SK-N-SH (cell line): ENCODE data around the gene TXNRD2. TPM values are rescaled to one million over a fixed set of nuclear protein-coding genes. Genes with fewer than 3 reads are reported as not detected.
A peak's percentile ranks its signal among the peaks of the same experiment; 100 is the strongest.

ENCODE experiments used
- CTCF ChIA-PET: fragments of 300-600, 350-600 bp; formaldehyde crosslinking; extraction: SDS; loops from one replicate; lab custom pipeline; 2021; lab: Yijun Ruan, JAX
- POLR2A ChIA-PET: fragments of 350-600 bp; sonication (Branson Sonifier 250); formaldehyde crosslinking; extraction: SDS; loops from one replicate; lab custom pipeline; 2020; ENCODE audit warnings: antibody characterized with exemption, inconsistent platforms; lab: Yijun Ruan, JAX
- DNase-seq: peaks from one replicate; pipeline ENCODE4 v3.0.0; 2012
- H2AFZ ChIP-seq: fragments of 200-600 bp; sonication (generic); 2 replicates; pipeline ENCODE4 v1.8.1; 2016; ENCODE audit warnings: antibody characterized with exemption, mild to moderate bottlenecking, low read depth
- H3F3A ChIP-seq: fragments of 200-600 bp; sonication (generic); replicated peaks from 2 replicates; pipeline ENCODE3; 2016; ENCODE audit warnings: antibody characterized with exemption, mild to moderate bottlenecking; ENCODE audit not compliant: insufficient read depth
- H3K27ac ChIP-seq, 2 experiments: fragments of 200-500 bp in 1 of 2; fragments of 200-600 bp in 1 of 2; sonication (Bioruptor generic) in 1 of 2; sonication (generic), shearing (Covaris generic) in 1 of 2; 2 replicates each; pipeline versions ENCODE4 v1.5.1 to v1.6.1; 2014 to 2016; ENCODE audit warnings: low read depth in 2 of 2, inconsistent platforms in 1 of 2, low read length in 1 of 2, mild to moderate bottlenecking in 1 of 2, mixed read lengths in 1 of 2
- H3K27me3 ChIP-seq: fragments of 200-600 bp; sonication (generic), shearing (Covaris generic); 2 replicates; pipeline ENCODE4 v1.6.1; 2016; ENCODE audit warnings: mixed run types; ENCODE audit not compliant: insufficient read depth
- H3K36me3 ChIP-seq, 2 experiments: fragments of 200-500 bp in 1 of 2; fragments of 200-600 bp in 1 of 2; sonication (Bioruptor generic) in 1 of 2; sonication (generic) in 1 of 2; replicated peaks in 1 of 2; 2 replicates each; pipeline versions ENCODE3 to v1.5.1; 2014 to 2016; ENCODE audit warnings: low read length in 1 of 2, mild to moderate bottlenecking in 1 of 2; ENCODE audit not compliant: insufficient read depth in 2 of 2, control insufficient read depth in 1 of 2
- H3K4me1 ChIP-seq, 2 experiments: fragments of 200-500 bp in 1 of 2; fragments of 200-600 bp in 1 of 2; sonication (Bioruptor generic) in 1 of 2; sonication (generic), shearing (Covaris generic) in 1 of 2; 2 replicates each; pipeline versions ENCODE4 v1.5.1 to v1.6.1; 2014 to 2016; ENCODE audit warnings: low read depth in 1 of 2, low read length in 1 of 2, mixed run types in 1 of 2; ENCODE audit not compliant: insufficient read depth in 2 of 2, control insufficient read depth in 1 of 2
- H3K4me2 ChIP-seq: fragments of 200-600 bp; sonication (generic), shearing (Covaris generic); 2 replicates; pipeline ENCODE4 v1.6.1; 2017; ENCODE audit warnings: mixed run types
- H3K4me3 ChIP-seq, 2 experiments: fragments of 200-500 bp in 1 of 2; fragments of 200-600 bp in 1 of 2; sonication (Bioruptor generic) in 1 of 2; sonication (generic), shearing (Covaris generic) in 1 of 2; 2 replicates each; pipeline versions ENCODE4 v1.5.1 to v1.8.1; 2014 to 2016; ENCODE audit warnings: low read depth in 2 of 2, inconsistent platforms in 1 of 2, low read length in 1 of 2, mild to moderate bottlenecking in 1 of 2, mixed read lengths in 1 of 2, moderate library complexity in 1 of 2
- H3K79me2 ChIP-seq: fragments of 200-600 bp; sonication (generic); 2 replicates; pipeline ENCODE4 v1.8.1; 2017; ENCODE audit warnings: mild to moderate bottlenecking; ENCODE audit not compliant: insufficient read depth
- H3K9ac ChIP-seq: fragments of 200-600 bp; sonication (generic); 2 replicates; pipeline ENCODE4 v1.6.1; 2017; ENCODE audit warnings: mixed run types
- H3K9me2 ChIP-seq: fragments of 200-600 bp; sonication (generic); 2 replicates; pipeline ENCODE4 v1.6.1; 2017; ENCODE audit warnings: mixed run types
- H3K9me3 ChIP-seq: fragments of 200-600 bp; sonication (generic); 2 replicates; pipeline ENCODE4 v1.6.1; 2017; ENCODE audit warnings: mixed run types, mild to moderate bottlenecking, moderate library complexity
- H4K20me1 ChIP-seq: fragments of 200-600 bp; sonication (generic); 2 replicates; pipeline ENCODE4 v1.6.1; 2017; ENCODE audit warnings: mild to moderate bottlenecking, mixed run types; ENCODE audit not compliant: insufficient read depth
- CHD2 ChIP-seq: fragments of 150-350 bp; IDR thresholded peaks from 2 replicates; pipeline ENCODE4 v1.6.1; 2018; ENCODE audit warnings: low read length; ENCODE audit not compliant: partially characterized antibody
- CTCF ChIP-seq: fragments of 200-600 bp; sonication (generic); IDR thresholded peaks from 2 replicates; pipeline ENCODE4 v1.6.1; 2017; ENCODE audit warnings: antibody characterized with exemption, mild to moderate bottlenecking, moderate library complexity
- ELF1 ChIP-seq: IDR thresholded peaks from 2 replicates; pipeline ENCODE4 v1.4.0; 2012
- EZH2phosphoT487 ChIP-seq: fragments of 200-600 bp; sonication (generic); IDR thresholded peaks from 2 replicates; pipeline ENCODE4 v1.6.1; 2017; ENCODE audit warnings: low read depth, mixed run types, mild to moderate bottlenecking, antibody characterized with exemption, moderate library complexity, borderline replicate concordance
- FOSL2 ChIP-seq: IDR thresholded peaks from 2 replicates; pipeline ENCODE4 v1.4.0; 2012; ENCODE audit warnings: low read depth, mild to moderate bottlenecking, moderate library complexity, borderline replicate concordance
- FOXJ3 ChIP-seq: sonication (generic); formaldehyde crosslinking; IDR thresholded peaks from 2 replicates; pipeline ENCODE4 v1.5.1; 2020; ENCODE audit warnings: mild to moderate bottlenecking, missing genetic modification reagents
- IRF3 ChIP-seq: fragments of 150-350 bp; IDR thresholded peaks from 2 replicates; pipeline ENCODE4 v1.6.1; 2016; ENCODE audit warnings: mild to moderate bottlenecking, low read depth, low read length
- JUND ChIP-seq: IDR thresholded peaks from 2 replicates; pipeline ENCODE4 v1.4.0; 2012
- MAX ChIP-seq: IDR thresholded peaks from 2 replicates; pipeline ENCODE4 v1.4.0; 2012; ENCODE audit warnings: low read depth
- NFIC ChIP-seq: IDR thresholded peaks from 2 replicates; pipeline ENCODE4 v1.4.0; 2012; ENCODE audit warnings: borderline replicate concordance
- NRF1 ChIP-seq: IDR thresholded peaks from 2 replicates; pipeline ENCODE4 v1.6.1; 2012; ENCODE audit warnings: low read depth, mild to moderate bottlenecking, low read length
- SMC3 ChIP-seq: IDR thresholded peaks from 2 replicates; pipeline ENCODE4 v1.6.1; 2012; ENCODE audit warnings: low read depth, low read length, improper control_type of control experiment
- TCF12 ChIP-seq: IDR thresholded peaks from 2 replicates; pipeline ENCODE4 v1.4.0; 2012
- TEAD4 ChIP-seq: IDR thresholded peaks from 2 replicates; pipeline ENCODE4 v1.4.0; 2012; ENCODE audit warnings: mild to moderate bottlenecking, borderline replicate concordance; ENCODE audit not compliant: insufficient read depth
- USF2 ChIP-seq: fragments of 150-350 bp; IDR thresholded peaks from 2 replicates; pipeline ENCODE4 v1.6.1; 2017; ENCODE audit warnings: antibody characterized with exemption, low read length, low read depth, borderline replicate concordance
- YY1 ChIP-seq: IDR thresholded peaks from 2 replicates; pipeline ENCODE4 v1.4.0; 2012; ENCODE audit warnings: low read depth, mild to moderate bottlenecking
- WGBS: methylation state at CpG from one replicate; pipeline ENCODE4 v1.1.6; 2017; ENCODE audit warnings: low lambda C conversion rate; 5-methylcytosine and 5-hydroxymethylcytosine counted together
- polyA plus RNA-seq, 3 experiments: library from polyadenylated mRNA; depleted of rRNA; stranded (reverse); fragments of >200 nt; gene quantifications; 2 replicates each; pipeline ENCODE4 v1.2.3, GENCODE V29; 2012

TXNRD2 gene
- polyA plus RNA-seq, 1 of the 3 experiments (the other 2 are of a cell fraction) = 34.7 TPM

GRCh38 chr22:19852177-19852781 is 89.3 kb downstream of the TXNRD2 start:
- H3K27me3 ChIP-seq = no peaks in the 10 kb centered on the region
- ChIA-PET POLR2A (no interaction called here), CTCF (interaction anchor here (1.3 to 2.5 kb wide), 2 partner anchors 58 to 122 kb away, joined by 4 to 20 read pairs; no protein-coding TSS in a partner anchor)
- no peaks in the 10 kb centered on the region for H3K9me2 ChIP-seq
- peaks cover 22% of the 10 kb centered on the region for H3F3A ChIP-seq
- H3K9ac ChIP-seq = 0 out of 2 replicates have a peak overlapping the region, but pooled peaks have one; percentile 93
- no peak overlapping the region for H2AFZ ChIP-seq
- H4K20me1 ChIP-seq = peaks cover 28% of the 10 kb centered on the region; the same call in 1 of the 2 replicates
- H3K4me3 ChIP-seq = peak overlapping the region in 1 of 2 experiments; percentile 96; a peak in 1 of 4 replicates
- H3K27ac ChIP-seq = no peak overlapping the region
- peak overlapping the region; percentile 95 for H3K4me2 ChIP-seq
- peaks cover 18 to 24% of the 10 kb centered on the region in 2 experiments; a peak in 3 of 4 replicates for H3K4me1 ChIP-seq
- no peaks in the 10 kb centered on the region for H3K9me3 ChIP-seq
- H3K36me3 ChIP-seq = peaks cover 19 to 23% of the 10 kb centered on the region in 2 experiments
- 97% methylated on average over 6 of the region's 12 CpGs for WGBS
- peaks cover 92% of the 10 kb centered on the region for H3K79me2 ChIP-seq
- no peak for DNase-seq
- TF ChIP-seq YY1 = no peak
- no peak for TF ChIP-seq FOSL2
- TF ChIP-seq ELF1 = no peak
- TF ChIP-seq TCF12 = no peak
- no peak for TF ChIP-seq JUND
- no peak for TF ChIP-seq FOXJ3 (CRISPR knock-in tag)
- no peak for TF ChIP-seq CTCF
- TF ChIP-seq MAX = no peak
- no peak for TF ChIP-seq SMC3
- no peak for TF ChIP-seq NRF1
- TF ChIP-seq CHD2 = no peak
- TF ChIP-seq NFIC = no peak
- no peak for TF ChIP-seq USF2
- TF ChIP-seq EZH2phosphoT487 = no peak
- no peak for TF ChIP-seq IRF3
- TF ChIP-seq TEAD4 = no peak
